HG03575 (cell line): ENCODE data around the gene SUCLG2.

Experiments used
- ATAC-seq: cut with Tn5 transposase; IDR thresholded peaks from one replicate; pipeline ENCODE4 v1.9.1; 2021; ENCODE audit not compliant: unreplicated experiment, insufficient number of reproducible peaks, low FRiP score; ENCODE audit errors: extremely low read depth

The SUCLG2 gene

DNA sequence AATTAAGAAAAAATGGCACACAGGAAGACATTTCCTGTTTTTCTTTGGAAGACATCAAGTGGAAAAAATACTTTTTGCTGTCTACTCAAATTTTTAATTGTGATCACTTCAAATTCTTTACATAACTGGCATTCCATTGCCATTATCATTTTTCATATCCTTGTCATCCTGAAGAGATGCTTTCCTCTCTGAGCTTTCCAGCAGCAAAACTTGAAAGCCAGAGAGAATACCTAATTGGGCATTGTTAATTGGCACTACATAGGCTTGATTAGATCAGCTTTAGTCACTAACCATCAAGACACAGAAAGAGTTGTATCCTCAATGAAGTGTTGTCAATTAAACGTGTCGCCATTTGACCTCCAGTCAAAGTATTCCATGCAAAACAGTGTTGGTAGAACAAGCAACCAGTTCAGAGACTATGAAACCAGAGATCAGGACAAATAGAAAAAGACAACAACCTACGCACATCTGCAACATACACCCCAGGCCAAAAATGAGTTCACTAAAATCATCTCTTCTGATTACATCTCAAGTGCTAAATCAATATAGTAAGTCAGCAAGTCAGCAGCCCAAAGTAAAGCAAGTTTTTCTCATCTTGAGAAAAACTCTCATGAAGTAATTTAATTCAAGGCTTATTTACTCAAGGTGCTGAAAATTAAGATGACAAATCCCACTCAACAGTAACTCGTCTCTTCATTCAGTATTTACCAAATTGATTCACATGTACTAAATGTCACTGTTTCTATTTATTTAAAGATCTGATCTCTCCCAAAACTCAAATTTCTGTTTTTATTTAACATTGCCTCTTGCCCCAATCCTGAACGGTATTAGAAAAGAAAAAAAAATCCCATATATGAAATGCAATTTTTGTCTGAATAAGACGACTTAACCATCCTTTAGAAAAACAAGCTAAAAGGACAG, 123.0 kb downstream of the SUCLG2 start:
- no peak for ATAC-seq

DNA sequence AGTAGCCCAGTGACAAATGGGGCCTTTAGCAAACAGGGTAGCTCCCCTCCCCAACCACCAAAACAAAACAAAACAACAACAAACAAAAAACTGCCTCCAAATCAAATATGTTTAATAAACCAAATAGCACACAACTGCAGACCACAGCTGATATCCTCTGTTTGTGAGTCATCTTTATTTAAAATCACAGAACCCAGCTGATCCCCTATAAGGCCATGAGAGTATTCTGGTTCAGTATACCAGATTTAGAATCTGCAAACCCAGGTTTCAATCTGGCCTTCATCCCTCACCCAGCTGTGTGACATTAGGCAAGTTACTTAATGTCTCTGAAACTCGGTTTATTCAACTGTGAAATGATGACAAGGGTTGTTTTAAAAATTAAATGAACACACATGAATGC, 124.5 kb downstream of the SUCLG2 start:
- no peak for ATAC-seq

DNA sequence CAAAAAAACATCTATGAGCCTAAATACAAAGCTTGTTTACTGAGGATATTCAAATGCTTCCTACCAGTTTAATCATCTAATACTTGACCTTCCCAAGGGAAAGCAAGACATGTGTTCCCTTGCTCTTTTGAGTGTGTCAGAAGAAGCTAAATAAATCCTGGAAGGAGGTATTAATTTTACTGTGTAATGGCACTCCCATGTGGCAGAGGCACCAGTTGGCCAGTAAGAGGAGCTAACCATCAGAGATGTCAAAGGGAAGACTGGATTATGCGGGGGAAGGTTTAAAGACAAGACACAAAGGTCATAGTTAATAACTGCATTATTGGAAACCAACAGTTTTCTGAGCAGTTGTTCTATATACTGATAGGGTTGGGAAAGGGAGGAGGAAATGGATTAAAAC, 125.1 kb downstream of the SUCLG2 start:
- ATAC-seq: no peak

DNA sequence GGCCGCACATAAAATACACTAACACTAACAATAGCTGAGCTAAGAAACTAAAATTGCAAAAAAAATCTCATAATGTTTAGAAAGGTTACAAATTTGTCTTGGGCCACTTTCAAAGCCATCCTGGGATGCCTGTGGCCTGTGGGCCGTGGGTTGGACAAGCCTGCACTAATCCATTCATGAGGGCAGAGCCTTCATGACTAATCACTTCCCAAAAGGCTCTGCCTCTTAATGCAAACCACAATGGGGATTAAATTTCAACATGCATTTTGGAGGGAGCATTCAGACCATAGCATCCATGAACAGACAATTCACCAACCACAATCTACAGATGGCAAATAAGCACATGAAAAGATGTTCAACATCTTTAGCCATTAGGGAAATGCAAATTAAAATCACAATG, 128.2 kb downstream of the SUCLG2 start:
- ATAC-seq: no peak

DNA sequence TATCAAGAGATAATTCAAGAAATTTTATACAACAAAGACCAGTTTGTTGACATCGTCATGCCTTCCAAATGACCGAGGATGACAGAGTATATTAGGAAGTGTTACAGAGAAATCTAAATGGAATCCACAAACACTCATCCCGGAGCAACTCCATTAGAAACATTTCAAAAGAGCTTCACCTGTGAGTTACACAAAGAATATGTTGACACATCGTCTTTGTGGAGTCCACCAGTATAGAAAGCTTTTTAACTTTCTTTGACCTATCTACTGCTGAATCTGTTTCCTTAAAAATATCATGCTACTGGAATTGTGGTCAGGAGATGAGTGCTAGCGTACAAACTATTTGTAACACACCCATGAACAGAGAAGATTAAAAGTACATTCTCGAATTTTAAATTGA, 130.4 kb downstream of the SUCLG2 start:
- no peak for ATAC-seq

DNA sequence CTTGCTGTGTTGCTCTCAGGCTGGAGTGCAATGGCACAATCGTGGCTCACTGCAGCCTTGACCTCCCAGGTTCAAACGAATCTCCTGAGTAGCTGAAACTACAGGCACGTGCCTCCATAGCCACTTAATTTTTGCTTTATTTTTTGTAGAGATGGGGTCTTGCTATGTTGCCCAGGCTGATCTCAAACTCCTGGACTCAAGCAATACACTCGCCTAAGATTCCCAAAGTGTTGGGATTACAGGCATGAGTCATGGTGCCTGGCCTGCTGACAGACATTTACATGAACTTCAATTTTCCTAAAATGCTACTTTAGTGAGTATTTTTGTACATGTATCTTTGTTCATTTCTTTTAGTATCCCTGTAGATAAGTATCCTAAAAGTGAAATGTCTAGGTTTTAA, 132.3 kb downstream of the SUCLG2 start:
- no peak for ATAC-seq

DNA sequence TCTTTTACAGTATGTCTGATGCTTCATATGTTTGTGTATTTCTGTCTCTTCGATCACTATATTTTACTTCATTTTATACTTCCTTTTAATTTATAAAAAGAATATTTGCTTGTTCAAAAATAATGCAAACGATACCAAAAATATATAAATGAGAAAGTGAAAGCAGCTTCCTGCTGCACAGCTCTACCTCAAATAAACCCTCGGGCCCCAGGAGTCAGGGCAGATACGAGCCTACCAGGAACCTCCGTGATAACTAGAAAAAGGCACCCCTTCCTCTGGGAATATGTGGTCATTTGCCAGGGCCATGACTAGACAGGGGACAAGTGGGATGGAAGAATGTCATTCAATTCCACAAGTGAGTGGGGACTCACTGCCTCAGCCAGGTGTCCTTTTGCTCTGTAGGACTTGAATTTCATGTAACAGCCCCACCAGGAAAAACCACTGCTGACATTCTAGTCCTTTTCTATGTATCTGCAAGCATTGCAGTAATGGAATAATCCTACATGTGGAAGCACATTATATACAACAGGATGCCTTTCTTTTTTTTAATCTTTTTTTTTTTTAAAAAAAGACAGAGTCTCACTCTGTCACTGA, 133.3 kb downstream of the SUCLG2 start:
- ATAC-seq: no peak

DNA sequence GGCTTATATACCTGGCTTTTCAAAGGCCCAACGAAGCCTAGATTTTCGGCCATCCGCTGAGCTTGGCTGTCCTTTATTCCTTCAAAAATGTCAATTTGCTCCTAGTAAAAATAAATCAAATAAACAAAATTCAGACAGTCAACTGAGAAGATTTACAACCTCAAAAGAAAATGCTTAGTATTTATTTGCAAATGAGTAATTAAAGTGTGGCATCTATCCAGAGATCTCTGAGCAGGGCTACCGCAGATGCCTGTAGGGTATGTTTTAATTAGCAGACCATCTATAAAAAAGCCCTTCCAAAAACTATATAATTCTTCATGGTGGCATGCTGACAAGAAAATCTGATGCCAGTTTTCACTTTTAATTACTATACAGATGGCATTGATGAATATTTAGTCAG, 136.2 kb downstream of the SUCLG2 start:
- no peak for ATAC-seq

DNA sequence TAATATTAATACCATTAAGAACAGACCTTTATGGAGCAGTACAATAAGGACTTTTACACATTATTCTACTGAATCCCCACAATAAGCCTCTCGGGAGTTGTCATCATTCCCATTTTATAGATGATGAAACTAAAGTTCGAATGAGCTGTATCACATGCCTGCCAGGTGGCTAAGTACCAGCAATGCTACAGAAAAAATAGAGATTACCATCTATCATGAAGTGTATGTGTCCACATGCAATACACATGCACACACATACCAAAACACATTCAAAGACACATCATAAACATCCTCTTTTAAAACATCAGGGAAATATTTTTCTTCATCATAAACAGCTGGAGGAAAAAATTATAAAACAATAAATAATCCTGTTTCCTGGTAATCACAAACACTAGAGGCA, 136.6 kb downstream of the SUCLG2 start:
- no peak for ATAC-seq

DNA sequence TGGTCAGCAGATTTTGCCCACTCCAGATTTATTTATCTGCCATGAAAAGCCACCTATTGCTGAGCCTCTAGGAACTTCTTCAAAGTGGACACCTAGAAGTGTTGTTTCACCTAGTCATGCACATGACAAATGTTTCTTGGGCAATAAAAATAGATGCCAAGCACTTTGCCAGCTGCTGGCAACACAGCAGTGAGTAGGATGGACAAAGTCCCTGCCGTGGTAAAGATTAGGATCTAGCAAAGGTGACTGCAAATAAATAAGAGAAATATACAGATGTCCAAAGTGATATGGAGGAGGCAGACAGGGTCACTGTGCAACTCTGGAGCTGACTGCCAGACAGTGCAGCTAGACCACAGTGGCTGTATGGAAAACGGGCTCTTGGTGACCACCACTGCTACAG, 137.9 kb downstream of the SUCLG2 start:
- no peak for ATAC-seq

DNA sequence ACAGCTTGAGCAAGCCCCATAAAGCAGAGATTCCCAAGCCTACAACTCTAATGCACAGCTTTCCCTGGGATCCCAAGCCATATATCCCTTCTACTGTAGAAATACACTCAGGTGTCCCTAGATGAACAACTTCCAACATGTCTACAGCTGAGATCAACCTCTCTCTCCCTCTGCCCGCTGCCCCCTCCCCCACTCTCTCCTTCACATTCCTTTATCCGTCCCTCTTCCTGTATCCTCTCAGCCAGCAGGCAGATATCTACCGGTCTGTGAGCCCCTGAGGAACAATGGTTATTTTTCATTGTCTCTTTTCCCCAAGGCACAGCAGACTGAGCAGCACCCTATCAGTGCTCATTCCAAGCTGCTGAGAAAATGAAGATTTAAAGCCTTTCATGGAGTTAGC, 138.6 kb downstream of the SUCLG2 start:
- no peak for ATAC-seq

DNA sequence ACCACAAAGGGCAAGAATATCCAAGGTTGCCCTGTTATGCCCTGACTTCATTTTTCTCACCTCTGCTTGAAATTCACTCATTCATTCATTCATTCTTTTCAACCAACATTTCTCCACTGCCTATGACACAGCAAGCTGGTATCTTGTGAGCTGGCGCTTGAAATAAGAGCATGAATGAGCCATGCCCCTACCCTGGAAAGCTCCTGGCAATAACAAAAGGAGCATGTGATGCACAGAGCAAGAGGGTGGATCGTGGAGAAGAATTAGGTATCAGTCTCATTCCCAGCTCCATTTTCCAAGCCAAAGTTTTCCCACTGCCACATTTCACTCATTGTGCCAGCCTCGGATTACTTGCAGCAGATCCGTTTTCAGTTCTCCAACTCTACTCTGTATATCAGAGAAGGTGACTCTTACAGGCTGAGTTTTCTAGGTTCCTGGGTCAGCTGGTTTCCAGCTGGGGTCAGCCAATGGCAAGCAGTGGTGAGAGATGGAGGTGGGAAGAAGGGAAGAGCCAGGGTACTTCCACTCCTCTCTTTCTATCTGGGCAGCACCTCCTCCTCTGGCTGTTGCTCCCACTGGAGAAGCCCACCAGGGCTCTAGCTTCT, 144.8 kb downstream of the SUCLG2 start:
- ATAC-seq: no peak

DNA sequence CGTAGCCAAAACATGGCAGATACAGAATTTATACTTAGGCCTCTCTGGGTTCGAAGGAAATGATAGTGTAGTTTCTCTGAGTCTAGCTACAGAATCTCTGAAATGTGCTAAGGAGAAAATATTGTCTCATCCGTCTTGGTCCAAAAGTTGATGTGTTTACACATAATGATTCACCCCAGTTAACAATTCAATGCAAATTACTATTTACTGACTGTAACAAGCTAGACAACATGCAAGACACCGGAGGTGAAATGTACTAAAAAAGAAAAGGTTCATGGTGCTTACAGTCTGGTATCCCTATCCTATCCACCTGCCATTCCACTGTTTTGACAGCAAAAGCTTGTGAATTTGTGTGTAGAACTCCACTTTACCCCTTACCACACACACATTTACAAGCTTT, 146.8 kb downstream of the SUCLG2 start:
- ATAC-seq: no peak

DNA sequence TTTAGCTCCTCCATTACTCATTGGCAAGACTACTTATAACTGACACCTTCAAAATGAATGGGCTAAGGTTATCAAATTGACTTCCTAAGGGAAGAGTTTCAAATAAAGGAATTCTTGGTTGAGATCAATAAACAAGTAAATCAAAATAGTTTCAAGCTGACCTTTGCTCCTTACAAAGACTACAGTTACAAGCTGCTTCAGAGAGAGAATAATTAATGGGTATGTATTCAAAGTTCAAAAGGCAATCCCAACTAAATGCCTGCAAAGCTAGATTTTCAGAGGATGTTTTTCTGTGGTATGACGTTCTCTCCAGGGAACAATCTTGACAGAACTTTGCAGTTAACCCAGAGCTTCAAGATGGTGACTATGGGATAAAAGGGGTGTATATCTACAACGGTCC, 153.7 kb downstream of the SUCLG2 start:
- ATAC-seq: no peak

DNA sequence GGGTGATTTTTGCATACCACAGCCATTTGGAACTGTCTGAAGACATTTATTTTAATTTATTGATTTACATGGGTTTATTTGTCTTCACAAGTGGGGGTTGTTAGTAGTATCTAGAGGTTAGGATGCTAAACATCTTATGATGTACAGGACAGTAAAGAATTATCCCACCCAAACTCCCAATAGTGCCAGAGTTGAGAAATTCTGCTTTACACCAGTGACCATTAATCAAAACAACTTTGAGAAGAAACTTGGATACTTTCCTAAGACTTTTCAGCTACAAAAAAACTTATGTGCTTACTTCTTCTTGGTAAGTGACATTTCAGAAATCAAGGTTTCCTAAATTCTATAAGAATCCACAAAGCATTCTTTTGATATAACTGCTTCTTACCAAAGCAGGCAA, 156.7 kb downstream of the SUCLG2 start:
- ATAC-seq: no peak

DNA sequence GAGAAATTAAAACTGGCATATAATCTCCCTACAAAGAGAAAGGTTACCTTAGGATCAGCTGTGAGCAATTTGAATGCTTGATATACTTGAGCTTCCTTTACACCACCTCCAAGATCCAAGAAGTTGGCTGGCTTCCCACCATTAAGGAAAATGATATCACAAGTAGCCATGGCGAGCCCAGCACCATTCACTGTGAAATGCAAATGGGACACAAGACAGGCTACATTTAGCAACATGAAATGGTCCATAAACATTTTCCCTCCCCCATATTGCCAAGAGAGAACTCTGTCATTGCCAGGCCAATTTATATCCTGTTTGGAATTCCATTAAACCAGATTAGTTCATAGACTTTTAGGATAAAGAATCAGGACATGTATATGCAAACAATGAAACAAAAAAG, 158.7 kb downstream of the SUCLG2 start:
- no peak for ATAC-seq

DNA sequence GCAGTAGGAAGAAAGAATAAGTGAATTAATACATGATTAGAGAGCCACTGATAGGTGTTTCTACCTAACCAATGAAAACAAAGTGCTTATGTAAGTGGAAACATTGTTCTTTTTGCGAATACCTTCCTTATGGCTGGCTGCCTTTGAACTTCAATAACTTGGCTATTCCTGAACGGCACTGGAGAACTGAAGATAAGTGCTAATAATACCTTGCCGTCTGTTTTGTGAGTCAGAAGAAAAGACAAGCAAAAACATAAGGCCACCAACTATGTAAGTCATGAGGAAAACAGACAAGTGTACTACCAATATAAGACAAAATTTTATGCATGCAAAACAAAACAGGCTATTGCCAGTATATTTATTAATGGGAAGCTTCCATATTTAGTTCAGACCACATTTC, 160.6 kb downstream of the SUCLG2 start:
- no peak for ATAC-seq

DNA sequence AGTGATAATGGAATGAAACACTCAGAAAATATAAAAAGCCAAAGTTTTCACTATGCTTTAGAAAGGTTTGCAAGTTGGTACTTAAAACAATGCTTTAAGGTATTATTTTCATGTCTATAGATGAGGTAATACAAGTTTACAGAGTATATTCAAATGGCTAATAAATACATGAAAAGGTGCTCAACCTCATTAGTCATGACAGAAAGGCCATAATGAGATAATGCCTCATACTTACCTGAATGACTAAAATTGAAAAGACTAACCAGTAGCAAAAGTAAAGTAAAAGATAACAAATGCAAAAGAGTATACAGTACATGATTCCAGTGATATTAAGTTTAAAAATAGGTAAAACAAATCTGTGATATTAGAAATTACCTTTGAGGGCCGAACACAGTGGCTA, 163.8 kb downstream of the SUCLG2 start:
- no peak for ATAC-seq

DNA sequence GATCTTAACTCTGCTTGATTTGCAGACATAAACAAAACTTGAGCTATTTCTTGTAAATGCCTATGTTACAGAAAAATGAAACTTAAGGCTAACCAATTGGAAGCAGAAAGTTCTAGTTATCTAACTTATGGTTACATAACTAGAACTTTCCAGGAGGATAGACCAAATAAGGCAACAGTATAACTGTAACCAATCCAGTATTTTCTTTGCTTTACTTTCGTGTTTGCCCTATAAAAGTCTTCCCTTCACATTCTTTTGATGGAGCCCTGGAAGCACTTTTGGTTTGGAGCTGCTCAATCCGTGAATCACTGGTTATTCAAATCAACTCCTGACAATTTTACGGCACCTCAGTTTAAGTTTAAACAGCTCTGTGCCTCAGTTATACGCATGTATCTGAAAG, 164.6 kb downstream of the SUCLG2 start:
- no peak for ATAC-seq

DNA sequence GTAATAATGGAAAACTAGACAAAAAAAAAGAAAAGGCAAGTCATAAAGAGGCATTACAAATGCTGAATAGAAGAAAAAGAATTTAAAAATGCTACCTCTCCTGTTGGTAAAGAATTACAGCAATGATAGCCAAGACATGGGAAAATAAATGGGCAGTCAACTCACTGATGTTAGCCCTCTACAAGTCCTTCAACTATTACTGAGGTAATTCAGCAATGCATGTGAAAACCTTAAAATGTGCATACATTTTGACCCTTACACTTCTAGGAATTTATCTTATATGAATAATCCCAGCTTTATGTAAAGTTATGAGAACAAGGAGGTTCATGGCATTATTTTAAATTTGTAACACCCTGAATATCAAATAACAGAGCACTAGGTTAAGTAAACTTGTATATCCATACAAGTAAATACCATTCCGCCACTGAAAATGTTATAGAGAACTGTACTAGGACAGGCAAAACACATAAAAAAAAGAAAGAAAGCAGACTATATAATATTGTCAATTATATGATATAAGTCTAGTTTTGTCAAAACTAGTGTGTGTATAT, 166.8 kb downstream of the SUCLG2 start:
- ATAC-seq: no peak
